ENCODE measurements around the gene TMEM52. TPM values are rescaled to one million over a fixed set of nuclear protein-coding genes. Genes with fewer than 3 reads are reported as not detected.

Gene TMEM52
- total and polyA plus RNA-seq, 2 of the 8 experiments (the other 6 are each of a cell fraction or from before 2014, with no cell fraction given), result 14.6 to 30.2 TPM

DNA sequence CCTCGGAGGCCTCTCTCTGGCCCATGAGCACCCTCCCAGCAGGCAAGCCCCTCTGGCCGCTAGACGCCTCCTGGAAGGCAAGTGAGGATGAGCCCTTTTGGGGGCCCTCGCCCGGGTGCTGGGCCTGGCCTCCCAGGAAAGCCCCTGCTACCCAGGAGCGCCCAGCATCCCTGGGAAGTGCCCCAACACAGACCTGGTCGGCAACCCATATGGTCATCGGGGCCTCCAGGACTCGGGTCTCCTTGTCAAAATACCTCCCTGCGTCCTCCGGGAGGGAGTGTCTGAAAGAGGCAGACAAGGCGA lies 21.0 kb upstream of the TMEM52 start:
- TF ChIP-seq NRF1 (IDR thresholded peaks at IDR 0.05; ENCODE audit: low read depth, low read length) (no peak), SP2 (IDR thresholded peaks at IDR 0.05; ENCODE audit: low read length) (no peak)
- H3K9ac ChIP-seq (replicated peaks in 1 of 4; ENCODE audit: extremely low read depth in 1 of 4, low read depth in 3 of 4, low read length in 3 of 4), result no peak overlapping the region
- no peak overlapping the region for H3K4me3 ChIP-seq (ENCODE audit: extremely low read depth in 1 of 4, insufficient read depth in 2 of 4, low read depth in 3 of 4, low read length in 4 of 4)
- H3K27ac ChIP-seq (ENCODE audit: low read depth, low read length), result no peak overlapping the region
- no peak overlapping the region for H4K8ac ChIP-seq (ENCODE audit: extremely low read depth, insufficient read depth, low read length)
- peaks cover 6% of the 10 kb centered on the region; the same call in 1 of the 2 replicates for H3K23me2 ChIP-seq (ENCODE audit: low read depth, low read length)
- peaks cover 0 to 4% of the 10 kb centered on the region in 2 experiments; a peak in 1 of 4 replicates for H3K9me3 ChIP-seq (ENCODE audit: insufficient read depth in 2 of 2, low read depth in 1 of 2, low read length in 1 of 2)
- no peak overlapping the region for H3K14ac ChIP-seq (ENCODE audit: insufficient read length)
- H2BK20ac ChIP-seq (ENCODE audit: low read length), result no peak overlapping the region
- 85% methylated on average over 12 of the region's 12 CpGs; no CpG with 5 or more reads in 1 of the 2 experiments for WGBS, 2 experiments (ENCODE audit: extremely low coverage in 1 of 2, insufficient coverage in 1 of 2, insufficient read length in 1 of 2, insufficient replicate concordance in 2 of 2, low coverage in 1 of 2, low lambda C conversion rate in 2 of 2, missing lambda C conversion rate in 1 of 2)
- no peak overlapping the region for H4K5ac ChIP-seq (ENCODE audit: insufficient read length, low read depth, low read length)
- H4K91ac ChIP-seq (replicated peaks; ENCODE audit: insufficient read length, low read length), result no peak overlapping the region
- no peak overlapping the region for H3K4me2 ChIP-seq (ENCODE audit: insufficient read depth in 1 of 2, low read depth in 2 of 2, low read length in 2 of 2)
- H2BK15ac ChIP-seq (ENCODE audit: low read length), result no peak overlapping the region
- no peaks in the 10 kb centered on the region for H3K79me1 ChIP-seq (ENCODE audit: low read depth, low read length)
- no peak overlapping the region for H2AK5ac ChIP-seq (ENCODE audit: low read depth, low read length)
- H3K23ac ChIP-seq (ENCODE audit: insufficient read length), result no peak overlapping the region
- ChIA-PET POLR2A (ENCODE audit: partially characterized antibody) (no interaction called here), CTCF (ENCODE audit: partially characterized antibody) (interaction anchor here (1.5 to 9.3 kb wide), 3 partner anchors 17 to 103 kb away, joined by 6 to 145 read pairs (median 27); no protein-coding TSS in a partner anchor)
- peaks cover 0 to 2% (median 0%) of the 10 kb centered on the region in 4 experiments; a peak in 2 of 7 replicates for H3K4me1 ChIP-seq (replicated peaks in 1 of 4; ENCODE audit: control insufficient read depth in 3 of 4, insufficient read depth in 4 of 4, low read length in 3 of 4)
- H2BK120ac ChIP-seq (replicated peaks; ENCODE audit: low read depth, low read length), result no peak overlapping the region
- H3K27me3 ChIP-seq (replicated peaks in 1 of 4; ENCODE audit: control insufficient read depth in 3 of 4, extremely low read depth in 1 of 4, insufficient read depth in 3 of 4, low read length in 3 of 4), result no peaks in the 10 kb centered on the region
- no peak overlapping the region for H2BK5ac ChIP-seq (ENCODE audit: low read depth, low read length)
- H2AFZ ChIP-seq (ENCODE audit: low read length), result no peak overlapping the region
- no peak overlapping the region for H3K56ac ChIP-seq (replicated peaks; ENCODE audit: insufficient read length, low read depth, low read length)
- no peak for DNase-seq (ENCODE audit: low read depth in 1 of 2, low spot score in 2 of 2)
- H2BK12ac ChIP-seq (ENCODE audit: low read depth, low read length), result no peak overlapping the region
- H3K36me3 ChIP-seq (ENCODE audit: control insufficient read depth in 2 of 4, insufficient read depth in 4 of 4, low read length in 3 of 4), result no peaks in the 10 kb centered on the region
- H4K20me1 ChIP-seq (replicated peaks in 1 of 2; ENCODE audit: control insufficient read depth in 1 of 2, insufficient read depth in 2 of 2, low read length in 2 of 2), result peaks cover 0 to 2% of the 10 kb centered on the region in 2 experiments
- no peaks in the 10 kb centered on the region for H3K79me2 ChIP-seq (ENCODE audit: control insufficient read depth in 1 of 2, insufficient read depth in 2 of 2, low read length in 2 of 2)
- no peak for FAIRE-seq
- H3K4ac ChIP-seq (replicated peaks; ENCODE audit: insufficient read length, low read depth, low read length), result no peak overlapping the region
- no peak overlapping the region for H3K18ac ChIP-seq (ENCODE audit: extremely low read depth, low read length)

All from H1 (cell line).